ENCODE measurements around the gene MEF2A.
"Not testable (repeated sequence)": the region's sequence is repeated elsewhere in the genome, so short reads cannot be mapped to it uniquely, and the experiment has no call there.

The MEF2A gene

GRCh38 chr15:99745370-99746086, 179.7 kb downstream of the MEF2A start:
- H3K9me3 ChIP-seq (ENCODE audit: control insufficient read depth, insufficient read depth, low read depth, low read length): no peaks in the 10 kb centered on the region
- H3K4me3 ChIP-seq (ENCODE audit: low read depth, low read length): no peak overlapping the region
- ChIA-PET CTCF (interaction anchor here (0.7 kb wide), 1 partner anchor 10 kb away, joined by 4 read pairs; no protein-coding TSS in a partner anchor), POLR2A (no interaction called here)
- H3K4me1 ChIP-seq (ENCODE audit: control insufficient read depth, insufficient read depth, low read length): no peaks in the 10 kb centered on the region
- H3K27ac ChIP-seq (ENCODE audit: extremely low read depth, low read depth, low read length): no peak overlapping the region
- TF ChIP-seq ZNF121 (tag by site-specific recombination; IDR thresholded peaks at IDR 0.05) (no peak), ZNF530 (tag by site-specific recombination; IDR thresholded peaks at IDR 0.05; ENCODE audit: low read depth) (no peak), HOXC10 (CRISPR knock-in tag; IDR thresholded peaks at IDR 0.05) (no peak), ZSCAN4 (tag by site-specific recombination; IDR thresholded peaks at IDR 0.05) (peak; percentile 94)
- H3K36me3 ChIP-seq (ENCODE audit: control insufficient read depth in 2 of 2, insufficient read depth in 1 of 2, low read length in 2 of 2): no peaks in the 10 kb centered on the region

- TF ChIP-seq ZNF610 (tag by site-specific recombination; IDR thresholded peaks at IDR 0.05; ENCODE audit: borderline replicate concordance) (no peak), ATF2 (tag by site-specific recombination; IDR thresholded peaks at IDR 0.05; ENCODE audit: low read depth) (peak; percentile 69)
- Histone ChIP-seq H3K4me3 (ENCODE audit: low read depth, low read length) (no peak overlapping the region), H3K9me3 (ENCODE audit: control insufficient read depth, insufficient read depth, low read depth, low read length) (no peaks in the 10 kb centered on the region), H3K27ac (ENCODE audit: extremely low read depth, low read depth, low read length) (no peak overlapping the region), H3K36me3 (ENCODE audit: control insufficient read depth in 2 of 2, insufficient read depth in 1 of 2, low read length in 2 of 2) (no peaks in the 10 kb centered on the region), H3K4me1 (ENCODE audit: control insufficient read depth, insufficient read depth, low read length) (no peaks in the 10 kb centered on the region)
- ChIA-PET CTCF (no interaction called here), POLR2A (no interaction called here)
Measured at GRCh38 chr15:99749386-99749785, 183.6 kb downstream of the MEF2A start.

GRCh38 chr15:99750326-99750725, 184.5 kb downstream of the MEF2A start:
- not testable (repeated sequence) for H3K4me1 ChIP-seq (ENCODE audit: control insufficient read depth, insufficient read depth, low read length)

GRCh38 chr15:99752556-99752955, 186.8 kb downstream of the MEF2A start:
- CTCF ChIA-PET: interaction anchor here (0.6 to 1.1 kb wide), 6 partner anchors 17 to 480 kb away, joined by 3 to 7 read pairs (median 4); no protein-coding TSS in a partner anchor
- TF ChIP-seq REPIN1 (tag by site-specific recombination; IDR thresholded peaks at IDR 0.05; ENCODE audit: low read depth) (no peak), AEBP2 (tag by site-specific recombination; IDR thresholded peaks at IDR 0.05; ENCODE audit: borderline replicate concordance) (no peak), IKZF3 (tag by site-specific recombination; IDR thresholded peaks at IDR 0.05) (no peak), ZNF549 (tag by site-specific recombination; IDR thresholded peaks at IDR 0.05) (no peak), ELK4 (IDR thresholded peaks at IDR 0.05; ENCODE audit: borderline replicate concordance, low read depth, low read length) (no peak), KLF1 (tag by site-specific recombination; IDR thresholded peaks at IDR 0.05) (no peak), ZNF623 (tag by site-specific recombination; IDR thresholded peaks at IDR 0.05) (no peak), ZSCAN18 (tag by site-specific recombination; IDR thresholded peaks at IDR 0.05) (no peak), ZNF354C (tag by site-specific recombination; IDR thresholded peaks at IDR 0.05; ENCODE audit: borderline replicate concordance, low read depth) (no peak), ZFP37 (tag by site-specific recombination; IDR thresholded peaks at IDR 0.05) (no peak), HIC1 (tag by site-specific recombination; IDR thresholded peaks at IDR 0.05) (no peak)
- no peaks in the 10 kb centered on the region for H3K4me1 ChIP-seq (ENCODE audit: control insufficient read depth, insufficient read depth, low read length)
- H3K9me3 ChIP-seq (ENCODE audit: control insufficient read depth, insufficient read depth, low read depth, low read length): no peaks in the 10 kb centered on the region
- POLR2A ChIA-PET: interaction anchor here (0.8 to 0.9 kb wide), 2 partner anchors 19 kb away, joined by 3 read pairs; partner anchors contain the start of gene LYSMD4
- H3K27ac ChIP-seq (ENCODE audit: extremely low read depth, low read depth, low read length): no peak overlapping the region
- H3K4me3 ChIP-seq (ENCODE audit: low read depth, low read length): no peak overlapping the region
- no peaks in the 10 kb centered on the region for H3K36me3 ChIP-seq (ENCODE audit: control insufficient read depth in 2 of 2, insufficient read depth in 1 of 2, low read length in 2 of 2)

More at GRCh38 chr15:99750326-99750725, 184.5 kb downstream of the MEF2A start:
- CTCF ChIA-PET; H3K27ac ChIP-seq (ENCODE audit: extremely low read depth, low read depth, low read length); H3K9me3 ChIP-seq (ENCODE audit: control insufficient read depth, insufficient read depth, low read depth, low read length); H3K36me3 ChIP-seq (ENCODE audit: control insufficient read depth in 2 of 2, insufficient read depth in 1 of 2, low read length in 2 of 2); POLR2A ChIA-PET; H3K4me3 ChIP-seq (ENCODE audit: low read depth, low read length): not testable (repeated sequence)

All from HEK293 (cell line).